Lower lobe of right lung (tissue), 2 donors: ENCODE data around the gene JAKMIP1. TPM values are rescaled to one million over a fixed set of nuclear protein-coding genes. Genes with fewer than 3 reads are reported as not detected.

Source experiments
- ATAC-seq, 2 donors: fragments of 200-7000 bp; cut with Tn5 transposase; one replicate each; pipeline ENCODE4 v1.9.1; 2020 to 2022; ENCODE audit warnings: mild to moderate bottlenecking in 2 of 2, moderate library complexity in 2 of 2
- DNase-seq: peaks from one replicate; pipeline ENCODE4 v3.0.0-alpha.2; 2020
- H3K27ac ChIP-seq: fragments of 200-600 bp; one replicate; pipeline ENCODE4 v1.8.0; 2022
- H3K27me3 ChIP-seq: fragments of 200-600 bp; one replicate; pipeline ENCODE4 v1.8.0; 2022; ENCODE audit warnings: low read depth
- H3K36me3 ChIP-seq: fragments of 200-600 bp; one replicate; pipeline ENCODE4 v1.8.0; 2022; ENCODE audit warnings: mild to moderate bottlenecking
- H3K4me1 ChIP-seq: fragments of 200-600 bp; one replicate; pipeline ENCODE4 v1.8.0; 2022
- H3K4me3 ChIP-seq: fragments of 200-600 bp; one replicate; pipeline ENCODE4 v1.8.0; 2022; ENCODE audit warnings: mild to moderate bottlenecking
- H3K9me3 ChIP-seq: fragments of 200-600 bp; one replicate; pipeline ENCODE4 v1.8.0; 2022
- CTCF ChIP-seq: fragments of 200-600 bp; IDR thresholded peaks from one replicate; pipeline ENCODE4 v1.8.0; 2022; ENCODE audit warnings: antibody characterized with exemption, mild to moderate bottlenecking
- intact Hi-C: fragments of 100-400 bp; cut with DNase I; formaldehyde crosslinking; loops from one replicate; pipeline ENCODE4 v1.11.0; 2022
- total RNA-seq: library from RNA; stranded (reverse); fragmentation: NEBNext Ultra II Directional; extraction: Animal tissue kit (Norgen Biotek cat#: 25700); gene quantifications from one replicate; pipeline ENCODE4 v1.2.1, GENCODE V29; 2021
- donor health status: DM: no; HTN: yes; CAD: no; lungs with severe emphysema.

The JAKMIP1 gene
- total RNA-seq, 1 donor from 2014 or later, result 0.65 TPM

- Histone ChIP-seq H3K4me3 (no peak overlapping the region), H3K9me3 (no peaks in the 10 kb centered on the region), H3K27ac (no peak overlapping the region), H3K27me3 (no peaks in the 10 kb centered on the region), H3K4me1 (no peaks in the 10 kb centered on the region), H3K36me3 (no peaks in the 10 kb centered on the region)
- ATAC-seq, result no peak
- DNase-seq, result no peak
- intact Hi-C loops, result no loop called here
- TF ChIP-seq CTCF, result no peak
These were observed 30.7 kb upstream of the JAKMIP1 start for GRCh38 chr4:6230827-6231662.

GRCh38 chr4:6230502-6230785 lies 30.1 kb upstream of the JAKMIP1 start:
- ATAC-seq (no peak), DNase-seq (no peak)
- Histone ChIP-seq H3K4me3 (no peak overlapping the region), H3K27me3 (no peaks in the 10 kb centered on the region), H3K36me3 (no peaks in the 10 kb centered on the region), H3K27ac (no peak overlapping the region), H3K4me1 (no peaks in the 10 kb centered on the region), H3K9me3 (no peaks in the 10 kb centered on the region)
- intact Hi-C loops, result no loop called here
- no peak for TF ChIP-seq CTCF

- H3K36me3 ChIP-seq, result no peaks in the 10 kb centered on the region
- TF ChIP-seq CTCF, result no peak
- DNase-seq (no peak), ATAC-seq (no peak)
- no peak overlapping the region for H3K4me3 ChIP-seq
- no peak overlapping the region for H3K27ac ChIP-seq
- no peaks in the 10 kb centered on the region for H3K27me3 ChIP-seq
- H3K9me3 ChIP-seq, result no peaks in the 10 kb centered on the region
- intact Hi-C loops, result no loop called here
- H3K4me1 ChIP-seq, result no peaks in the 10 kb centered on the region
These were observed 29.5 kb upstream of the JAKMIP1 start for GRCh38 chr4:6229671-6230501.

- no peak for DNase-seq
- Histone ChIP-seq H3K27ac (no peak overlapping the region), H3K9me3 (no peaks in the 10 kb centered on the region), H3K36me3 (no peaks in the 10 kb centered on the region), H3K27me3 (no peaks in the 10 kb centered on the region), H3K4me1 (no peaks in the 10 kb centered on the region), H3K4me3 (no peak overlapping the region)
- no peak for TF ChIP-seq CTCF
- no peak for ATAC-seq
- intact Hi-C loops, result no loop called here
These were observed 28.7 kb upstream of the JAKMIP1 start for GRCh38 chr4:6229095-6229494.

- ATAC-seq (no peak), DNase-seq (no peak)
- intact Hi-C loops, result no loop called here
- no peaks in the 10 kb centered on the region for H3K9me3 ChIP-seq
- H3K27ac ChIP-seq, result no peak overlapping the region
- H3K27me3 ChIP-seq, result peaks cover 2% of the 10 kb centered on the region
- no peak for TF ChIP-seq CTCF
- no peak overlapping the region for H3K4me3 ChIP-seq
- H3K4me1 ChIP-seq, result no peaks in the 10 kb centered on the region
- H3K36me3 ChIP-seq, result no peaks in the 10 kb centered on the region
These were observed 28.1 kb upstream of the JAKMIP1 start for GRCh38 chr4:6228158-6229067.
